ENCODE data around the gene TNFRSF19.

Gene TNFRSF19

DNA sequence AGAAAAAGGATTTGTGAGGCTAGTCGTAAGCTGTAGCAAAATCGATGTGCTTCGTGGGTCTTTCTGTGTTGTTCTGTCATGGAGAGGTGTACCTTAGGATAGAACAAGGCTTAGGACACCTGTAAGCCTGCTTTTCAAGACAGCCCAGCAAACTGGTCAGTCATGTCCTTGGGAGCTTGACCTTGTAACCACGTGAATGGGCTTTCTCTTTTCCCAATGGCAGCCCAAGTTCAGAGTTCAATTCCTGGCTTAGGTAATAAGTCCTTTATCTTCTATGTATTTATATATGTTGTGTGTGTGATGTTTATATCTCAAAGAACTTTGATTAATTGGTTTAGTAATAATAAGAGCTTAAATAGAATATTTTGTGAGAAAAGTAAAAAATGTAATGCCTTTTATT lies 112.9 kb downstream of the TNFRSF19 start:
- no peak for DNase-seq (ENCODE audit: low read depth, low spot score)

DNA sequence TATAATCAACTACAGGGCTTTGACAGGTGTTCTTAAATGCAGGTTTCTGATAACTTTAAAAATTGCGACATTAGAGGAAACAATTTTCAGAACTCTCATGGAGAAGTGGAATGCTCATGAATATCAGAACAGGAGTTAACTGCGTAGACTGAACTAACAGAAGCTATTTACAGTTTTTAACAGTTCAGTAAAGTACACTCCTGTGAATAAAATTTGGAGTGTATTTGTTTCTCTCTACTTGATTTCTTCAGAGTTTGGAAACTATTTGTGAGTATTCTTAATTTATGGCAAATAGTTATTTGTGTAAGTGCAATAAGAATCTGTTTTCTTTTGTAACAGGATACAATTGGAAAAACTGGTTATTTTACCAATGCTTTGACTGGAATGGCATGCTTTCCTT lies 114.4 kb downstream of the TNFRSF19 start:
- no peak for DNase-seq (ENCODE audit: low read depth, low spot score)

DNA sequence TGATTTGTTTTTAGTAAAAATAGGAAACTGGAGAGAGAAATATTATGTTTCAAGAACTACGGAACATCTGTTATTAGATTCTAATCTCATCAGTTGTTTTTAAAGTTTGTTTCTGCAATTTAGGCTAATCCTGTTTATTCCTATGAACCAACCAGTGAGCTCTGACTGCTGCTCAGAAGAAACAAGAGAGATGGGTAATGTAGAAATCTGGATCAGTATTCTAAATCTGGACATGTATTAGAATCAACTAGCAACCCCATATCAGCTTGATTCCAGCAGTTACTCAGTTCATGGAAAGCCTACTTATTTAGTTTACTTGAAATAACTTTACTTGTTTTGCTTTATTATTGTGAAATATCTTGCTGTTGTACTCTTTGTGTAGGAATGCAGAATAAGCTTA lies 115.2 kb downstream of the TNFRSF19 start:
- no peak for DNase-seq (ENCODE audit: low read depth, low spot score)

DNA sequence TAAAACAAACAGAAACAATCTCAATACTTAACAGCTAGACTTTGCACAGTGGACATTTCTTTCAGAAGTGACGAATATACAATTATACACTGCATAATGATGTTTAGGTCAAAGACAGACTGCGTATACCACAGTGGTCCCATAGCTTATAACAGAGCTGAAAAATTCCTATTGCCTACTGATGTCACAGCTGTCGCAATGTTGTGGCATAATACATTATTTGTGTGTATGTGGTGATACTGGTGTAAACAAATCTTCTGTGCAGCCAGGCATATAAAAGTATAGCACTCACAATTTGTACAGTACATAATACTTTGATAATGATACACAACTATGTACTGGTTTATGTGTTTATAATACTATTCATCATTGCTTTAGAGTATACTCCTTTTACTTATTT lies 116.7 kb downstream of the TNFRSF19 start:
- DNase-seq (ENCODE audit: low read depth, low spot score): no peak

DNA sequence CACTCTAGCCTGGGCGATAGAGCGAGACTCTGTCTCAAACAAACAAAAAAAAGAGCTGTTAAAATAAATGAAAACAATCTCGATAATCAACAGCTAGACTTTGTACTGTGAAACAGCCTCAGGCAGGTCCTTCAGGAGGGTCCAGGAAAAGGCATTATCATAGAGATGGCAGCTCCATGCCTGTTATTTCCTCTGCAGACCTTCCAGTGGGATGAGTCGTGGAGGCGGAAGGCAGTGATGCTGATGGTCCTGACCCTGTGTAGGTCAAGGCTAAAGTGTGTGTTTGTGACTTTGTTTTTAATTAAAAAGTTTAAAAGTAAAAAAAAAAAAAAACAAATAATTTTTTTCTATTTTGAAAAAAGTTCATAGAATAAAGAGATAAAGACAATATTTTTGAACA lies 117.4 kb downstream of the TNFRSF19 start:
- DNase-seq (ENCODE audit: low read depth, low spot score): no peak

DNA sequence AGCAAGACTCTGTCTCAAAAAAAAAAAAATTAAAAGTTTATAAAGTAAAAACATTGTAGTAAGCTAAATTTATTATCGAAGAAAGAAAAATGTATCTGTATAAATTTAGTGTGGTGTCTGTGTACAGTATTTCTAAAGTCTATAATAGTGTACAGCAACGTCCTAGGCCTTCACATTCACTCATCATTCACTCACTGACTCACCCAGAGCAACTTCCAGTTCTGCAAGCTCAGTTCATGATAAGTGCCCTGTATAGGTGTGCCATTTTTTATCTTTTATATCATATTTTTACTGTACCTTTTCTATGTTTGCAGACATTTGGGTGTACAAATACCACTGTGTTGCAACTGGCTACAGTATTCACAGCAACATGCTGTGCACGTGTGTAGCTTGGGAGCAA lies 118.1 kb downstream of the TNFRSF19 start:
- no peak for DNase-seq (ENCODE audit: low read depth, low spot score)

DNA sequence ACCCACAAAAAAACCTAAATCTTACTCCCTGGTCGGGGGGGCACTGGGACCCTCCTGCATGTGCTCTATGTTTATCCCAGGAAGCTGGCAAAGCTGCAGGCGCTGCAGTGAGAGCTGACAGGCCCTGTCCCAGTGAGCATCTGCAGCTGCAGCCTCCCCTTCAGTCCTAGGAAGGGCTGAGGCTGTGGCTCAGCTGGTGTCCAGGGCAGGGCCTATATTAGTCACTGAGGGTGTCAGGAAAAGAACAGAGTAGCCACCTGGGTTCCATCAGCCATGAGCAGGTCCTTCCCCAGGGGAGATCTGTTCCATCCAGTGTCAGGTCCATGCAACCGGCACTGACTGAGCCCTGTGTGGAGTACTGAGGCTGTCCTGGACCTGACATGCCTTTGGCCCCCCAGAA lies 120.5 kb downstream of the TNFRSF19 start:
- no peak for DNase-seq (ENCODE audit: low read depth, low spot score)

DNA sequence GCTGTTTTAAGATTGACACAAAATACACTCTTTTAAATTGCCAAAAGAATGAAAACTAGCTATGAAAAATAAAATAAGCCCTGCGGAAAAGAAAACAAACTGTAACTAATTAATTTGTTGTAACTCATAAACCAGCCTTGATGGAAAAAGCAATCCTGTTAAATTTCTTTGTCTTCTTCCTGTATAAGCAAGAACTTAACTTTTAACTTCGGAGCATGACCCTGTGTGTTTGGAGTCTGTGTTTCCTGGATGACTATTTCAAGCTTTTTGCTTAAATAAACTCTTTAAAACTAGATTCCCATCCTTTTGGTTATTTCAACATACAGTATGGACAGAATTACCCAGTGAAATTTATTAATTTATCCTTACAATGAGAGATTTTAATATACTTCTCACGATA lies 122.6 kb downstream of the TNFRSF19 start:
- DNase-seq (ENCODE audit: low read depth, low spot score): no peak

DNA sequence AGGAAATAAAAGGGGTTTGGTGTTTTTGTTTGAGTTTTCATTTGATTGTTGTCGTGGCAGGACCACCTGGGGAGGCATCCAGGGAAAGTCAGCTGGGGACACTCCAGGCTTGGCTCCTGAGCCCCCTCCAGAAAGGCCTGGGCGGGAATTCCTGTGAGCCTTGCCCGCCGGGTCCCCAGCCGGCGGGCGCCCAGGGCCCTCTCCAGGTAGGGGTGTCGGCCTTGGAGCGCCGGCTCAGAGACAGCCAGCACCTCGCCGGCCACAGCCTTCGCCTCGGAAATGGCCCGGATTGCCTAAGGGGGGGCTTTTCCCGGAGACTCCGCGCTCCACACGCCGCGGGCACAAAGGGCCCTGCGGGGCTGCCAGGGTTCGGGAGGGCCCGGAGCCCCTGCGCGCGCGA lies 125.0 kb downstream of the TNFRSF19 start:
- no peak for DNase-seq (ENCODE audit: low read depth, low spot score)

DNA sequence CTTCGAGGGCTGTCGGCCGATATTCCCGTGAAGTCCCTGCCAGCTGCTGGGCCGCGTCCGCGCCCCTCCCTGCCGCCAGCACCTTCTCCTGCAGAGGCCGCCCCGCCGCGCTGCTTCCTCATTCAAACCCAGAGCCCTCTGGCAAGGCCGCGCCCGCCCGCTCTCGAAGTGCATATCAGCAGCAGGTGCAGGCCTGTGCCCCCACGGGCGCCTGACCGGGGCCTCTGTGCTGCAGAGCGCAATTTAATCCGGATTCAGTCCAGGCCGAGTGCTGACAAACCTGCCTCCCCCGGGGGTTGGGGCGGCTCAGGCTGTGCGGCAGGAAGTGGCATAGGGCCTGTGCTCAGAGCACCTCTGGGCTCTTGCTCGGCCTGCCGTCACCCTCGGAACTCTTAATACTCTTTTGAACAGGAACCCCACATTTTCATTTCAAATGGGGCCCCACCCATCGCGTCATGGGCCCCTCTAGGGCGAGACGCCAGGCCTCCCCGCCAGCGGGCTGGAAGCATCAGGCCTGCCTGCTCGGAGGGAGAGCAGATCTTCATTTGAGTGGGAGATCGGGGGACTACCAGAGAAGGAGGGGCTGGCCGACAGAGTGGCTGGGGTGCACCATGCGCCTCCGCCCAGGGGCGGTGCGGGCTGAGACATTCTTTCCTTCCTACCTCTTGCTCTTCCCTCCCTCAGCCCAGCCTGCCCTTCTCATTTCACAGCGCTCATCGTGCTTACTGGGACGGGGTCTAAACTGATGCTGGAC lies 125.7 kb downstream of the TNFRSF19 start:
- no peak for DNase-seq (ENCODE audit: low read depth, low spot score)

DNA sequence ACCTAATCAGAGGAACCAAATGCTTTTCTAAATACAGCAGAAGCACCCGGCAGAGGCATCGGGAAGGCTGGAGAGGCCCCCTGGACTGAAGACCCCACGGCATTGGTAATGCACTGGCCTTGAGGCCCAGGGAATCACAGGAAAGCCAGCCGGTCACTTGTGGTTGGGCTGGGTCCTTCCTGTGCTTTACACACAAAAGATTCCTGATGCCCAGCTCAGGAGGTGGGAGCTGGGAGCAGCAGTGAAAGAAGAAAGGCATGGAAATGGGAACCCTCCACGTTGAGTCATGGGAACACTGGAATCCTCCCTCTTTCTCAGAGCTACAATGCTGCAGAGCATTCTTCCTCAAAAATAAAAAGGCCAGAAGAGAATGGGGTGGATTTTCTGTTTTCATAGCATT lies 126.4 kb downstream of the TNFRSF19 start:
- peak; percentile 49 for DNase-seq (ENCODE audit: low read depth, low spot score)

DNA sequence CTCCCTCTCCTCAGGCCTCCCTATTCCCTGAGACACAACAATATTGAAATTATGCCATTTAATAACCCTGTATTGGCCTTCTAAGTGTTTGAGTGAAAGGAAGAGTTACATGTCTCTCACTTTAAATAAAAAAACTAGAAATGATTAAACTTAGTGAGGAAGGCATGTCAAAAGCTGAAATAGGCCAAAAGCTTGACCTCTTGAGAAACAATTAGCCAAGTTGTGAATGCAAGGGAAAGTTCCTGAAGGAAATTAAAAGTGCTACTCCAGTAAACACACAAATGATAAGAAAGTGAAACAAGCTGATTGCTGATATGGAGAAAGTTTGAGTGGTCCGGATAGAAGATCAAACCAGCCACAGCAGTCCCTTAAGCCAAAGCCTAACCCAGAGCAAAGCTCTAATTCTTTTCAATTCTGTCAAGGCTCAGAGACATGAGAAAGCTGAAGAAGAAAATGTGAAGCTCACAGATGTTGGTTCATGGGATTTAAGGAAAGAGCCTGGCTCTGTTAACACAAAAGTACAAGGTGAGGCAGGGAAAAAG lies 127.6 kb downstream of the TNFRSF19 start:
- no peak for DNase-seq (ENCODE audit: low read depth, low spot score)

DNA sequence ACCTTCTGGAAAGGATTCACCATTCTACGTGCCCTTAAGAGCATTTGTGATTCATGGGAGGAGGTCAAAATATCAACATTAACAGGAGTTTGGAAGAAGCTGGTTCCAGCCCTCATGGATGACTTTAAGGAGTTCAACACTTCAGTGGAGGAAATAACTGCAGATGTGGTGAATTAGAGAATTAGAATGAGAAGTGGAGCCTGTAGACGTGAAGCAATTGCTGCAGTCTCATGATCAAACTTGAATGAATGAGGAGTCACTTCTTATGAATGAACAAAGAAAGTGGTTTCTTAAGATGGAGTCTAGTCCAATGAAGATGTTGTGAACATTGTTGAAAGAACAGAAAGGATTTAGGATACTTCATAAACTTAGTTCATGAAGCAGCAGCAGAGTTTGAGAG lies 129.1 kb downstream of the TNFRSF19 start:
- DNase-seq (ENCODE audit: low read depth, low spot score): no peak

DNA sequence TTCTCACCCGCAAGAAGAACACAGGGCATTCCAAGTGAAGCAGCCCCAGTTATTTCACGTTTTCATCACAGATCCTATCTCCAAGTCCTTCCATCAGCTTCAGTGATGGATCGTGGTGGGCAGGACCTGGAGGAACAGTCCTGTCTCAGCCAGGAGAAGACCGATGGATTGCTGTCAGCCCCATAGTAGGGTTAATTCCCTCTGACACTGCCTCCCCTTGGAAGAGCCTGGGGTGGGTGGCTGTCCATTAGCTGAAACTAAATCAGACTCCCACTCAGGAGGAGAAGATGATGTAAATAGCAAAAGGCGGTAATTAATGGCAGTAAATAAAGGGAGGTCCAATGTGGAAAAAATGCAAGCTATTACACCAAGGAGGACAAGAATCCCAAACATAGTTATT lies 131.0 kb downstream of the TNFRSF19 start:
- no peak for DNase-seq (ENCODE audit: low read depth, low spot score)

DNA sequence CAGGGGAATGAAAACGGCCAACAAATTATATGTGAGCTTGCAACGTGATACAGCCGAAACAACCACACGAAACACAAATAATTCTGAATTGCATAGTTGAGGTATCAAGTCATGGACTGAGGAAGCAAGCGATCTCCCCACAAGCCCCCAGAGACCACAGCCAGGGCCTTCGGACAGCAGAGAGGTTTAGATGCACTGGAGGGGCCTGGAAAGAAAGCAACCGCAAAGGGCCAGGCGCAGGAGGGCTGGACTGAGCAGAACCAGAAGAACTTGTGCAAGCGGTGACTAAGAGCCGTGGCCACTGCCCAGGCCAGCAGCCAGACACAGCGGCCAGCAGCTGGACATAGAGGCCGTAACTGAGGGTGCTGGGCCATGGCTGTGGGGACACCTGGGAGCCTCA lies 131.4 kb downstream of the TNFRSF19 start:
- peak; percentile 58 for DNase-seq (ENCODE audit: low read depth, low spot score)

DNA sequence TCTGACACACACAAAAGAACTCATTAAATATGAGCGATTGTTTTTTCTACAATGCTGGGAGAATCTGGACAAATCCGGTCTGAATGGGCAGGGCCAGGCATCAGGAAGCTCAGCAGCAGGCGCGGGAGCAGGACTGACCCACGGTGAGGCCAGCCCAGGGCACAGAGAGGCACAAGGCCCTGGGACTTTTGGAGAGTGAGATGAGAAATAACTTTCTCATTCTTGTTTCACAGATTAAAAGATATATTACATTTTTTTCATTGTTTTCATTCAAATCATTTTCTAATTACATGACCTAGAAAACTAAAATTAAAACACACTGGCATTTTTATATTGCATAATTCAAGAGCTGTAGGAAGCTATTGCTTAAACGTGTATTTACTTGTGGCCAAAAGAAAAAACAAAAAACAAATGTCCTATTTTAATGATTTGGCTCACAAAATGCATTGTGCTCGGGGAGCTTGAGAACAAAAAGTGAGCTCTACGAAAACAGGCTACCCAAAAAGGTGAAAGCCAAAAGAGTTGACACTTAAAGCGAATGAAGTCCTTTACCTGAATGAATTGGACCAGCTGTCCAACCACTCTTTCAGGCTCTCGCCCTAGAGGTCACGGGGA lies 133.1 kb downstream of the TNFRSF19 start:
- no peak for DNase-seq (ENCODE audit: low read depth, low spot score)

DNA sequence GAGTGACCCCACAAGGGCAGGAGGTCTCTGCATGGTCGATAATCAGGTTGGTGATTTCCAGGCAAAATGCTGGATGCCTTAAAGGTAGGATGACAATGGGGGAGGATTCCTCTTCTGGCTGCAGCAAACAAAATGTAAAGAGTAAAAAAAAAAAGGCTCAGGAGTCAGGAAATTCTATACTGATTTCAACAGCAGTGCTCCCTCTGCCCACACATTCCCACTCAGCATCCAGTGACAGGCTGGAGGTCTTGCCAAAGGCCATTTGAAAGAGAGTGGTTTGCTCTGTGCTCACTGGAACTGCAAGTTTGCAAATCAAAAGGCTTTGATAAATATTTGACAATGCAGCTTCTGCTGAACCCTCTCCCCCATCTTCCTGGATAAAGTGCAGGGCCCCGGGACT lies 135.4 kb downstream of the TNFRSF19 start:
- DNase-seq (ENCODE audit: low read depth, low spot score): no peak

DNA sequence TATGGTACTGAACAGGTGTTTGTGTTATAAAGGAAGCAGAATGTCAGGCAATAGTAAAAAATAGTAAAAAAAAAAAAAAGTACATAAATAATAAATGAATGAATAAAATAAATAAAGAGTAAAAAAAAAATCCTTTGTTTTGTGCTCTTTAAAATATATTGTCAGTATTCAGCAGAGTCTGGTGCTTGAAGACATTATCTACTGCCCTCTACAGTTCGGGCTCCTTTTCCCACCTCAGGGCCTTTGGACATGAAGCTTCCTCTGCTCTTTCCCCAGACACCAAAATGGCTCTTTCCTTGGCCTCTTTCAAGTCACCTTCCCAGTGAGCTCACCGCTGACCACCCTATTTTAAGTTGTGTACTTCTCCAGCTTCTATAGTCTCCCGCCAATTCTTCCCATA lies 137.5 kb downstream of the TNFRSF19 start:
- no peak for DNase-seq (ENCODE audit: low read depth, low spot score)

DNA sequence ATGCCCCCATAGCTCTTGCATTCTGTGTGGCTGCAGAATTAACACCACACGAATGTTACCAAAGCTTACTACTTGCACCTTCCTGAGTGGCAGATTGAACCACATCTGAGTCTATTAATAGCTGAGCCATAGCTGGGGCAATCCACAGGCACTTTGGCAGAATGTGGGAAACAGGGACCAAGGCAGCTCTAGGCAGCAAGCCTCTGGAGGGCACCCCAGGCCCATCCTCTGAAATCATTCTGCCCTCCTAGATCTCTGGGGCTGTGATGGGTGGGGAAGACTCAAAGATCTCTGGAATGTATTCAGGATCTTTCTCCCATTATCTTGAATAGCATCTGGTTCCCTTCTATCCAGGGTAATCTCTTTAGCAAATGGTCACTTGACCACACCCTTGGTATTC lies 139.3 kb downstream of the TNFRSF19 start:
- DNase-seq (ENCODE audit: low read depth, low spot score): no peak

DNA sequence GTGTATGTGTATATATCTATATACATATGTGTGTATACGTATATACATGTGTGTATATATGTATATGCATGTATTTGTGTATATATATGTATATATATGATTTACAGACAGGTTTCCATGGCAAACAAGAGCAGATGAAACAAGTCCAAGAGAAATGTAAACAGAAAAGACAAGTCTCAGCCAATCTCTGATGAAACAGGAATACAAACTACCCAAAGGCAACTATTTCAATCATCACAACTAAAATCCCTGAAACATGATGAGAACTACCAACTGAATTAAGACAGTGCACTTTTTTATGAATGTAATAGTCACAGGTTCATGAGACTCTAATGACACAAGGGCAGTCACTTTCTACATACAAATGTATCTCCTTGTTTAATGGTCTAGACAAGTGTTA lies 140.2 kb downstream of the TNFRSF19 start:
- DNase-seq (ENCODE audit: low read depth, low spot score): no peak

DNA sequence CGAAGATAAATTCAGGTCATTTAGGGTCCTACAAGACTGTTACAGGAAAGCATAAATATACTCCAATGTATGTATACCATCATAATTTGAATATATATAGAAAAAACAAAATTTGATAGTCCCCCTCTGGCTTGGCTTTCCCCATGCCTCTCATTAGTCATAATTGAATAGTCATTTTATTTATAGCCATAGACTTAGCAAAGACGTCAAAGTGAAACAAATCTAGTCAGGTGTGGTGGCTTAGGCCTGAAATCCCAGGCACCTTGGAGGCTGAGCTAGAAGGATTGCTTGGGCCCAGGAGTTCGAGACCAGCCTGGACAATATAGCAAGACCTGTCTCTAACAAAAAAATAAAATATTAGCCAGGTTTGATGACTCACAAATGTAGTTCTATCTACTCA lies 141.1 kb downstream of the TNFRSF19 start:
- DNase-seq (ENCODE audit: low read depth, low spot score): no peak

DNA sequence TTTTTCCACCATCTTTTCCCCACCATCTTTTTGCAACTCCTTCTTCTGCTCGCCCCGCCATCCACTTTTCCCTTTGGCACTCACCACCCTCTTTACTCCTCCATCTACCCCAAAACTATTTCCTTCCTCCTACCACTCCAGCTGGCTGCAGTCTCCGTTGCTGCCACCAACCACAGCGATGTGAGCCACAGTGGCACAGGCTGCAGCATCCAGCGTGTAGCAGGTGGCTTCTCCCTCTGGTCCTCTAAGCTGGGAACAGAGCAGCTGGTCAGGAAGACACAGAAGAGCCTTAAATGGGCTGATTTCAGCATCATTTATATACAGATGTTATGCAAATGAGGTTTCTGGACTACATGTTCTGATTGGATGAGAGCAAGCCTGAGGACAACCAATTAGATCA lies 144.5 kb downstream of the TNFRSF19 start:
- no peak for DNase-seq (ENCODE audit: low read depth, low spot score)

DNA sequence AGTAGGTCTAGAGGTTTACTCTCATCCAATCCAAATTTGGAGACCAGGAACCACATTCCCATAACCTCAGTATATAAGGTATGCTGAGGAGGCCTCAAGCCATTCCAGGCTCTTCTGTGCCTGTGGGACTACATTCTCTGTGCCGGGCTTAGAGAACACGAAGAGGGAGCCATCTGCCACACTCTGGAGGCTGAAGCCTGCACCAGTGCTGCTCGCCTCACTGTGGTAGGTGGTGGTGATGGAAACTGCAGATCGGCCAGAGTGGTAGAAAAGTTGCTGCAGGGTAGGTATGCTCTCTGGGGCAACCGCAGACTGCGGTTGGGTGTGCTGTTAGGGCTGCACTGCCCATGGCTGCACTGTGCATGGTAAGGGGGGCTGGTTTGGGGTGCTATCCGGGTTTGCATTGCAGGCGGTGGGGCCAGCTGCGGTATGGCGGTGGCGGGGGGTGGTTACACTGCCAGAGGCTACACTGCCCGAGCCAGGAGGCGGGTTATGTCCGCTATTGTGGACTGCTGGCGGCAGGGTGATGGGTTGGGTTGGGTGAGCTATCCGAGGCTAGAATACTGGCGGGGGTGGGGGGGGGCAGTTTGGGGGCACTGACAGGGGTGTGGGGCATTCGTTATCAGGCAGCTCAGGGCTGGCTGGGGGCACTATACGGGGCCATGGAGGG lies 145.0 kb downstream of the TNFRSF19 start:
- no peak for DNase-seq (ENCODE audit: low read depth, low spot score)
